GM12801 (cell line): Measurements from ENCODE around the gene LRRC8C.

Source experiments
- TF ChIP-seq, protein P1 (sequence below): IDR thresholded peaks from one replicate; pipeline ENCODE4 v1.5.1; 2011; ENCODE audit warnings: control low read depth; ENCODE audit not compliant: insufficient read length; ENCODE audit errors: extremely low read depth

LRRC8C gene

DNA sequence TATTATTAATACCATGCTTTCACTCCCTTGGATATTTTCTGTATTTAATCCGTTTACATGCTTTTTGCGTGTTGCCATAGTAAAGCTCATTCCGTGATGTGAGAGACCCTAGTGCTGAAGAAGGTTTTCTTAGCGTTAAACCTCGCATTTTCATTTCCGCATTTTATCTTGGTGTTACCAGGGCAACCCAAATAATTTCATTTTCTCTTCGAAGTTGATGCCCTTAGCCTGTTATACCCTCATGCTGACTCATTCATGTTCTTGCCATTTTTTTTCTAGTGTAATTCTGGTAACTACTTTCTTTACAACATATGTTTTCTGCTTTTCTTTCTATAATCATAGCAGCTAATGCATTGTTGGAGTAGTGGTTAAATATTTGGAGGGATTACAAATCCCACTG is 37.2 kb downstream of the LRRC8C start:
- TF ChIP-seq, protein P1, sequence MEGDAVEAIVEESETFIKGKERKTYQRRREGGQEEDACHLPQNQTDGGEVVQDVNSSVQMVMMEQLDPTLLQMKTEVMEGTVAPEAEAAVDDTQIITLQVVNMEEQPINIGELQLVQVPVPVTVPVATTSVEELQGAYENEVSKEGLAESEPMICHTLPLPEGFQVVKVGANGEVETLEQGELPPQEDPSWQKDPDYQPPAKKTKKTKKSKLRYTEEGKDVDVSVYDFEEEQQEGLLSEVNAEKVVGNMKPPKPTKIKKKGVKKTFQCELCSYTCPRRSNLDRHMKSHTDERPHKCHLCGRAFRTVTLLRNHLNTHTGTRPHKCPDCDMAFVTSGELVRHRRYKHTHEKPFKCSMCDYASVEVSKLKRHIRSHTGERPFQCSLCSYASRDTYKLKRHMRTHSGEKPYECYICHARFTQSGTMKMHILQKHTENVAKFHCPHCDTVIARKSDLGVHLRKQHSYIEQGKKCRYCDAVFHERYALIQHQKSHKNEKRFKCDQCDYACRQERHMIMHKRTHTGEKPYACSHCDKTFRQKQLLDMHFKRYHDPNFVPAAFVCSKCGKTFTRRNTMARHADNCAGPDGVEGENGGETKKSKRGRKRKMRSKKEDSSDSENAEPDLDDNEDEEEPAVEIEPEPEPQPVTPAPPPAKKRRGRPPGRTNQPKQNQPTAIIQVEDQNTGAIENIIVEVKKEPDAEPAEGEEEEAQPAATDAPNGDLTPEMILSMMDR, result no peak

DNA sequence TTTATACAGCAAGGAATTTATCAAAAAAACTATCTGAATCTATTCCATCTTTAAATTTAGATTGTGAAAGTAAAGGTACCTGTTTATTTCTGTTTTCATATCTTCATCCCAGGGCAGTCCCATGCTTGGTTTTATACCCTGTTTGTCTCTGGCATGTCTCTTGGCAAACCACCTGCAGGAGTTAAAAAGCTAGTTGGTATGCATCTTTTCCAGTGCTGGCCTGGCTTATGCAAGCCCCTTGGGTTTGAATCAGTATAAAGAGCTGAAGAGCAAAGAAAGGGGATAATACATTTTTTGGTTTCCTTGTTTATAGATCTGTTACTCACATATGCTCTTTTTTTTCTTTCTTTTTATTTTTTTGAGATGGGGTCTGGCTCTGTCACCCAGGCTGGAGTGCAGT is 37.8 kb downstream of the LRRC8C start:
- TF ChIP-seq, protein P1, result no peak

DNA sequence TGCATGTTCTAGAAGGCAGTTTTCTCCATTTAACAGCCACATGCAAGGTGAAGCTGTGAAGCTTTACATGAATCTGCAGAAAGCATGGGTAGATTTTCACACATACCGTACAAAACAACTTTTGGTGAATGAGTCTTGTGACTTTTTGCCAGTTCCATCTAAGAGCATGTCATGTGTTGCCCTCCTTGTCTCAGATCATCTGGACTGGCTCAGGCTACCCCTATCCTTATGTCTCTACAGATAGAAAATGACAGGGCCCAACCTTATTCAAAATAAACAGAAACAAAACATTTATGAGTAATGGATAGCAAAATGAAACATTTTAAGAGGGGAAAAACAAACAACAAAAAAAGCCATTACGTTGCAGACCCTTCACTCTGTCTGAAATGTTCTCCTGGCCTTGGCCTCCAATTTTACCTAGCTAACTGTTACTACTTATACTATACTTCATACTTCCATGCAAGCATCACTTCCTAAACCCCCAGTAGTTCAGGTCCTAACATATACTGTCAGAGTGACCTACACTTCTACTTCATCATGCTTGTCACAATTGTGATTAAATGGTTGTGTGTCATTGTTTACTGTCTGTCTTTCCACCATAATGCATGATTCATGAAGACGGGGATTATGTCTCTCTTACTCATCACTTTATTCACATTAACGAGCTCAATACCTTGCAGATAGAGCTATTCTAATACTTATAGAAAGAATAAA is 39.0 kb downstream of the LRRC8C start:
- TF ChIP-seq, protein P1, result no peak

DNA sequence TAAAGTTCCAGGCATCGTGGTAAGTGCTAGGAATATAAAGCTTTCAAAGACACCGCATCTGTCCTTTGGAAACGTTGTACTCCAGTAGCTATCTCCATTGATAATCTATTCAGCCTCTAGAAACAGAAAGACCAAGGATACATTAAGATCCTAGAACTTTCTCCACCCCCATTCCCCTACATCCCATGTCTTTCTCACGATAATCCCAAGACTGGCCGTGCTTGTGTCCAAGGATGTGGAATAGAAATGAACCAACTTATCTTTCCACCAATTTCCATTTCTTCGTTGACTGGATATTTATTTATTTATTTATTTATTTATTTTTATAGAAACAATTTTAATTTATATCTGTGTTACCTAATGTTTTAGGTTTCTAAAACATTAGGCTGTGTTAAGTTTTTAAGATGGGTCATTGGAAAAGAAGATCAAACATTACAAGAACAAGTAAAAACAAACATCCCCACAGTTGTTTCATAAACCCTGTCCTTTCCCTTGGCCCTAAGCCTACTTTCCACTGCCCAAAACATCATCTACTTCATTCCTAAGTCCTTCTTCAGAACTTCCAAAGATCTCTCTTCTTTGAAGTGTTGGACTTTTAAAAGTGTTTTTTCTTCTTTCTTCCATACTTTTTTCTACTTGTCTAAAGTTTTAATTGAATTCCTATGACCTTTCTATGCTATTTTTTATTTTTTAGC is 39.7 kb downstream of the LRRC8C start:
- TF ChIP-seq, protein P1, result no peak

DNA sequence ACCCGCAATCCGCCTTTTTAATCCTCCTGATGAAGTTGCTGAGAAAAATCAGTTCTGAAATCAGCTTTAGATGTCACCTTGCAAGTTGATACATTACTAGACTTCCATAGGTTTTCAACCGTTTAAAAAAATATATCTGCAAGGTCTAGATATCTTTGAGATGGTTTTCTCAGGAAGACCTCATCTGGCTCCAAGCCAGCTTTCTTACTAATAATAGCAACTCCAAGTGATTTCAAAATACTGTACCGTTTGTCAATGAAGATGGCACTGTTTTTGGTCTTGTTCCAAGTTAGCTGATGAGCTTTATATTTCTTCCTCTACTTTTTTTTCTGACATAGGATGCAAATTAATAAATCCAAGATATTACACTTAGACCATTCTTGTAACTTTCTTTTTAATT is 40.3 kb downstream of the LRRC8C start:
- TF ChIP-seq, protein P1, result no peak

DNA sequence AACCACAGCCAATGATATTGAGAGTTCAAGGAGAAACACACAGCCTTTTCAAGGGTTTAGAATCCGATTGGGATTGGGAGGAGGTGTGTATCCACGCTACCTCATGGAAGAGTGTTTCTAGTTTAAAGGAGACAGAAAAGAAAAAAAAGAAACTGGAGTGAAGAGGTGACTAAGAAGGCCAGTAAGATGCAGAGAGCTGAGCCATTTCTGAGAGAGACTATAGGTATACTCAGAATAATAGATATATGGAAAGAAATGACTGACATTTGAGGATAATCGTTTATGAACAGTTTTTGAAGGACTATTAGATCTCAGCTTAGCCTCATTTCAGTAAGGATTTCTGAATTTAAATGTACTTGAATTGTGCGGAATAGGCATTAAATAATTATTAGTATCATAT is 42.8 kb downstream of the LRRC8C start:
- TF ChIP-seq, protein P1, result no peak

DNA sequence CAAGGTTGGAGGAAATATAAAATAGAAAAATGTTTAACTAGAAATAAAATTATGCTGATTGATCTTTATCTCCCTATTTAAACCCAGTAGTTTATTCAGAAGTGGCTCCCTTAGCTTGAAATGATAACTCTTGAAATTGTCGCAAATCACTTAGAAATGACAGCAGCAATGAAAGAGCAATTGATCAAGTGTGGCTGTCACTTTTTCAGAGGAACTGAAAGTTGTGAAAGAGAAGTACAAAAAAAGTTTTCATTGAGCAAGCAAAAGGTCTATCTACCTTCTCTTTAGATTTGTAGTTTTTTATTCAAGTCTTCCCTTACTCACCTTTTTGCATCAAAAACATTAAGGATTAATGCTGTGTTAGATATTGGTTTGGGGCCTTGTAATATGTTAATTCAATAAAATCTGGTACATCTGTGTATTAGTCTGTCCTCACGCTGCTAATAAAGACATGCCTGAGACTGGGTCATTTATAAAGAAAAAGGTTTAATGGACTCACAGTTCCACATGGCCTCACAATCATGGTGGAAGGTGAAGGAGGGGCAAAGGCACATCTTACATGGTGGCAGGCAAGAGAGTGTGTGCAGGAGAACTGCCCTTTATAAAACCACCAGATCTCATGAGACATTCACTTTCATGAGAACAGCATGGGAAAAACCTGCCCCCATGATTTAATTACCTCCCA is 48.3 kb downstream of the LRRC8C start:
- TF ChIP-seq, protein P1, result no peak
